ENCODE results near the gene RIT2.

RIT2 gene

DNA sequence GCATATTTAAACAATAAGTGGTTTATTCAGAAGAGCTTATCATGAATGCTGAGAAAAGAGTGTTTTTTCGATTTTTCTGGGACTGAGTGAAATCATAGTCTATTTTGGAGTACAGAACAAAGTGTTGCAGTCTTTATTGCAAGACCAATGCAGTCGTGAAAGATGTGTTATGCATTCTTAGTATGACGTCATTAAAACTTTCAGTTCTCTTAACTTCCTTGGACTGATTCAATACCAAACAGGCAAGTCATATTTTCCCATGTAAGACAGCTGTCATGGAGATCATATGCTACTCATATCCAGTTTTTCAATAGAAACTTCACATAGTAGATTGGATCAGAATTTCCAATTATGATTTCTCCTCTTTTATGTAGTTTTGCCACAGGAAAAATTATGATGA is 92.6 kb downstream of the RIT2 start:
- H3K4me3 Mint-ChIP-seq, result no peak overlapping the region
- H3K9me3 Mint-ChIP-seq, result no peaks in the 10 kb centered on the region
- H3K27ac Mint-ChIP-seq, result no peak overlapping the region
- no peak for TF ChIP-seq CTCF (IDR thresholded peaks at IDR 0.05; ENCODE audit: unreplicated experiment in 3 of 3)
- no peaks in the 10 kb centered on the region for H3K4me1 Mint-ChIP-seq
- no peaks in the 10 kb centered on the region for H3K36me3 Mint-ChIP-seq (ENCODE audit: low read depth)
- no peaks in the 10 kb centered on the region for H3K27me3 Mint-ChIP-seq (ENCODE audit: low read depth)

- H3K9me3 Mint-ChIP-seq, result no peaks in the 10 kb centered on the region
- H3K27ac Mint-ChIP-seq, result no peak overlapping the region
- no peak for TF ChIP-seq CTCF (IDR thresholded peaks at IDR 0.05; ENCODE audit: unreplicated experiment in 3 of 3)
- no peaks in the 10 kb centered on the region for H3K36me3 Mint-ChIP-seq (ENCODE audit: low read depth)
- H3K4me3 Mint-ChIP-seq, result no peak overlapping the region
- H3K4me1 Mint-ChIP-seq, result no peaks in the 10 kb centered on the region
- H3K27me3 Mint-ChIP-seq (ENCODE audit: low read depth), result no peaks in the 10 kb centered on the region
These were observed 97.9 kb downstream of the RIT2 start for GRCh38 chr18:43017622-43018021.

GRCh38 chr18:43013486-43013885 is 102.0 kb downstream of the RIT2 start:
- peaks cover 5% of the 10 kb centered on the region for H3K4me1 Mint-ChIP-seq
- no peaks in the 10 kb centered on the region for H3K36me3 Mint-ChIP-seq (ENCODE audit: low read depth)
- H3K27me3 Mint-ChIP-seq (ENCODE audit: low read depth), result no peaks in the 10 kb centered on the region
- H3K4me3 Mint-ChIP-seq, result no peak overlapping the region
- no peak overlapping the region for H3K27ac Mint-ChIP-seq
- no peak for TF ChIP-seq CTCF (IDR thresholded peaks at IDR 0.05; ENCODE audit: unreplicated experiment in 3 of 3)
- no peaks in the 10 kb centered on the region for H3K9me3 Mint-ChIP-seq

- H3K27ac Mint-ChIP-seq, result no peak overlapping the region
- no peak for TF ChIP-seq CTCF (IDR thresholded peaks at IDR 0.05; ENCODE audit: unreplicated experiment in 3 of 3)
- no peaks in the 10 kb centered on the region for H3K9me3 Mint-ChIP-seq
- H3K4me3 Mint-ChIP-seq, result no peak overlapping the region
- no peaks in the 10 kb centered on the region for H3K36me3 Mint-ChIP-seq (ENCODE audit: low read depth)
- no peaks in the 10 kb centered on the region for H3K27me3 Mint-ChIP-seq (ENCODE audit: low read depth)
- peaks cover 5% of the 10 kb centered on the region for H3K4me1 Mint-ChIP-seq
These were observed 102.5 kb downstream of the RIT2 start for GRCh38 chr18:43012951-43013350.

DNA sequence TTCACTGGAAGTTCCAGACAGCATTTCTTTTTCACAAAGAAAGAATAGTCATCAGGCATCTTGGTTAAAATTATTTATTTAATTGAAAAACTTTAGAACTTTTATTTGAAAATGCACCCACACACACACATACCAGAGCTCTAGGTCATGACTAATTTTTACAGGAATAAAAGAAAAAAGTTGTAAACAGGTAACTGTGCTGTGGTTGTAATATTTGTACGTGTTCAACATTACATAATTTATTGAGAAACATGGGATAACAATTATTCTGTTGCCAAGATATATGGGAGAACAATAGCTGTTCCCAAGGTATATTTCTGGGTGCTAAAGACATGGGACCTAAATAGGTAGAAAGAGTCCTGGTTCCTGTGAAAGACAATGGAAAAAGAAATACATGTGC is 104.9 kb downstream of the RIT2 start:
- TF ChIP-seq CTCF (IDR thresholded peaks at IDR 0.05; ENCODE audit: unreplicated experiment in 3 of 3), result no peak
- Mint-ChIP-seq H3K9me3 (no peaks in the 10 kb centered on the region), H3K4me3 (no peak overlapping the region), H3K27ac (no peak overlapping the region), H3K27me3 (ENCODE audit: low read depth) (no peaks in the 10 kb centered on the region), H3K4me1 (peaks cover 5% of the 10 kb centered on the region), H3K36me3 (ENCODE audit: low read depth) (no peaks in the 10 kb centered on the region)

DNA sequence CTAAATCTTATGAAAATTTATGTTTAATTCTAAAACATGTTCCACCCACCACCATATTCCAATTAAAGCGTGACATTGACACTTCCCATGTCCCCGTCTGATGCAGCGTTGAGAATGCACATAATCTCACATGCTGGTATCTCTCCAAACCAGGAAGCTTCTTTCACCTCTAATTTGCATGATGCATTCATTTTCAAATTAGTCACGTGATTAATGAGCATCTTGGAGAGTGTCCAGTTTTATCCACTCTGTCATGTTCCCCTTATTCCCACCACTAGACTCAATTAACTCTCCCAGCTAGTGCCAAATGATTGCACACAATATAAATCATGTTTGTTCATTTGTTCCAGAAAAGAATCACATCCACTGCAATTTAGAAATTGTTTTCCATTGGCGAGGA is 105.8 kb downstream of the RIT2 start:
- no peak overlapping the region for H3K4me3 Mint-ChIP-seq
- H3K4me1 Mint-ChIP-seq, result peaks cover 5% of the 10 kb centered on the region
- TF ChIP-seq CTCF (IDR thresholded peaks at IDR 0.05; ENCODE audit: unreplicated experiment in 3 of 3), result no peak
- H3K27me3 Mint-ChIP-seq (ENCODE audit: low read depth), result no peaks in the 10 kb centered on the region
- no peaks in the 10 kb centered on the region for H3K9me3 Mint-ChIP-seq
- no peaks in the 10 kb centered on the region for H3K36me3 Mint-ChIP-seq (ENCODE audit: low read depth)
- H3K27ac Mint-ChIP-seq, result no peak overlapping the region
